HG03135 (cell line): Measurements from ENCODE around the gene FAM13C.

ENCODE experiments used
- ATAC-seq: cut with Tn5 transposase; IDR thresholded peaks from one replicate; pipeline ENCODE4 v1.9.1; 2021; ENCODE audit warnings: mild to moderate bottlenecking, moderate library complexity; ENCODE audit not compliant: unreplicated experiment

FAM13C gene

DNA sequence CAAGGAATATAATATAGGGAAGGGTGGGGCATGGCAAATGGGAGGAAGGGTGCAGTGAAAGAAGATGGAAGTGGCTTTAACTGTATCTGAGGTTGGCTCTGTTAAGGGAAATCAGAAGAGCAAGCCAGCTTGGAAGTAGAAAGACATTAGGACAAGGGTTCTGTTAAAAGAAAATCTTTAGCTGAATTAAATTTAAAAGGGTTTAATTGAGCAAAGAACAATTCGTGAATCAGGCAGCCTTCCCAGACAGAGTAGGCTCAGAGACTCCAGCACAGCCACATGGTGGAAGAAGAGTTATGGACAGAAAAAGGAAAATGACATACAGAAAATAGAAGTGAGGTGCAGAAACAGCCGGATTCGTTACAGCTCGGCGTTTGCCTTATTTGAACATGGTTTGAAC is 42.0 kb downstream of the FAM13C start:
- no peak for ATAC-seq

DNA sequence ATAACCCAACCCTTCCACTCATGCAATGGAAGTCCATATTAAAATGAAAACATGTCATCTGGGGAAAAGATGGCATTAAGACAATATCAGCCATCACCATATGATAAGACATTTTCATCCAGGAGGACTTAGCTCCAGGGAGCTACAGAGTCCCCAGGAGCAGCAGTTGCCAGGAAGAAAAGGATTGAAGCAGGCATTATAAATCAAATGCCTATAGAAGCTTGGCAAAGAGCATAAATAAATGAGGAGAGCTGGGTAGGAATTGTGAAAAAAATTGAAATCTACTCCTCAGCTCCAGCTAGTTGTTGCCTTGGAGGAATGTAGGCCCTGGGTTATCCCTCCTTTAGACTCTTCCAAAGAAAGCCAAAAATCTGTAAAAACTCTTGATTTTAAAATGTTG is 42.5 kb downstream of the FAM13C start:
- ATAC-seq, result no peak

DNA sequence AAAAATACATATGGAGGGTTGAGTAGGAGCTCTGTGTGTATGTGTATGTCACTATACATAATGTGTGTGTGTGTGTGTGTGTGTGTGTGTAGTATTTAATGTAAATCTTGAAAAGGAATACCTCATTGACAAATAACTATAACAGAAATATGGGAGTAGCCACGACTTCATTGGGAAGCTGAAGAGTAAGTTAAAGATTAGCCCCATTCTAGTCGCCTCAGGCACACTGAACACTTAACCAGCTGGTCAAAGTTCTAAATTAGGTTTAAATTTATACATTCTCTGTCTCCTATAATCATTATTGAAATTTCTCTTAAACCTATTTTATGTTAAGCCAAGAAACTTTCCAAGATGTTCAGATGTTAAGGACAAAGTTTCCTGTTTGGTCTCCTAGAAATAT is 45.3 kb downstream of the FAM13C start:
- ATAC-seq, result no peak

DNA sequence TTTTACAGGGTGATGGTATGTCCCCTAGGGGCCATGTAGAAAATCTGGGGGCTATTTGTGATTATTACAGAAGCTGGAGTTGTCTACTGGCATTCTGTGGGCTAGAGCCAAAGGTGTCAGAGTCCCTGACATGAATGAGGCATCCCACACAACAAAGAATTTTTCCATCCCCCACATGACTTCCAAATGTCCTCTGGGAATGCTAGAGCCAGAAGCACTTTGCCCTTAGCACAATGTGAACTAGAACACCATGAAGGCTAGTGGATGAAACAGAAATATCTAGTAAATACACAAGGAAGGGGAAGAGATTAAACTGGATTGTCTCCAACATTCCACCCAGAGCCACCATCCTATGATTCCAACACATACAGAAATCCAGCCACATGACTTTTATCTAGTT is 46.9 kb downstream of the FAM13C start:
- no peak for ATAC-seq

DNA sequence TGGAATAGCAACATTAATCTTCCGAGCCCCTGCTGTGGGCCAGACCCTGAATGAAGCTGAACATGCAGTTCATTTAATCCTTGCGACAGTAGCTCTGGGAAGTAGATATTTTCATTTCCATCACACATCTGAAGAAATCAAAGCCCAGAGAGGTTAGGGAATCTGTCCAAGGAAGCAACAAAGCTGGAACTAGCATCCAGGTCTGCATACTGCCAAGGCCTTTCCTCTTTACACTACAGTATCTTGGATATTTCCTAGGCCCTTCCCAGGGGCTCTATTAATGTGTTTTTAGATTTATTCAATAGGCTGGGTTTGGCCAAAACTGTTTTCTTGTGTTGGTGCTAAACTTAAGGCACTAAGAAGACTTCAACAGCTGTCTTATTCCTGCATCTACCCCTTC is 48.1 kb downstream of the FAM13C start:
- no peak for ATAC-seq

DNA sequence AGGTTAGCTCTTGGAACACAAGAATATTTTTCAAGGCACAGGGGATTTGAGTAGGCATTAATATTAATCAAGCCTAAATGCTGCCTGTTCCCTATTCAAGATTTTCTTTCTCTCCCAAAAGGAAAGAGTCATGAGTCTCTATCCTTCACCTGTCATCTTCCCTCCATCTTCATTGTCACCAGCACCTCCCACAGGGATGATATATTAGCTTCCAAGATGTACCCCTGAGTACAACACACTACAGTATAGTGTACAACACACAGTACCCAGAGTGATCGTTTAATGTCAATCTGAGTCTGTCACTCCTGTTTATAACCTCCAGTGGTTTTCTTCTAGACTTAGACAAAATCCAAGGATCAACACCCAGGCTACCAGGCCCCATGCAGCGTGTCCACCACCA is 50.1 kb downstream of the FAM13C start:
- no peak for ATAC-seq

DNA sequence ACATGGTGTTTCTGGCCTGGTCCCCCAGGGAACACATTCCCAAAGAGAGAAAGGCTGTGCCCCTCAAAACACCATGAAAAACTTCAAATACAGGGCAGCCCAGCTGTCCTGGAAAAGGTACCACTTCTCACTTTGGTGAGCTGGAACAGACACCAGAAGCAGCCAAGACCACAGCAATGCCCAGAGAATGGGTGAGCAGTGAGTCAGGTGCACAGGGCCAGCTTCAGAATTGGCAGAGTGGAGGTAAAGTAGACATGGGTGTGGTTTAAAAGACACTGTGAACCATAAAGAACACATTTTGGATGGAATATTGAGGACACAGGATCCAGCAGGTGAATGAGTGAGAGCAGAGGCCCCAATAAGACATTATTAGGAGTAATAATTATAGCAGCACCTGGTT is 51.3 kb downstream of the FAM13C start:
- ATAC-seq, result no peak

DNA sequence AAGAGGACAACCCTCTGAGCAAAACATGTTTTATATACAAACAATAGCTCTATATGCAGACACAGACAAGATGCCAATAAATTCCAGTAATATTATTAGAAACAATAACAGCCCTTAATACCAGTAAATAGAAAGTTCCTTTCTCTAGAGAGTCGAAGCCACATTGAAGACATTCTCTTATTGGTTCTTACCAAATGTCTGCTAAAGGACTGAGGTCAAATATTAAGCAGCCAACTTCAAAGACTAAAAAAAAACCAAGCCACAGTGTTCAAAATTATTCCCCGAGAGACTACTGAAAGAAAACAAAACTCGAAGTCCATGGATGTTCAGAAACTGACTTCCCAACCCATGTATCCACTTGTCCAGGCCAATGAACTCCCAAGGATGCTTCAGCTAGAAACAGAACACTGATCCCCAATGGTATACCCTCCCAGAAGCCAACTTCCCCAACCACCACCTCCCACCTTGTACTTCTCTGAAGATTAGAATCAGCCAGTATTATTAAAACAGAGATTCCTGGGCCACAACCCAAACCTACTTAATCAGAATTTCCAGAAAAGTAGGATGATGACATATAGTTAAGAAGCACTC is 51.9 kb downstream of the FAM13C start:
- ATAC-seq, result no peak

DNA sequence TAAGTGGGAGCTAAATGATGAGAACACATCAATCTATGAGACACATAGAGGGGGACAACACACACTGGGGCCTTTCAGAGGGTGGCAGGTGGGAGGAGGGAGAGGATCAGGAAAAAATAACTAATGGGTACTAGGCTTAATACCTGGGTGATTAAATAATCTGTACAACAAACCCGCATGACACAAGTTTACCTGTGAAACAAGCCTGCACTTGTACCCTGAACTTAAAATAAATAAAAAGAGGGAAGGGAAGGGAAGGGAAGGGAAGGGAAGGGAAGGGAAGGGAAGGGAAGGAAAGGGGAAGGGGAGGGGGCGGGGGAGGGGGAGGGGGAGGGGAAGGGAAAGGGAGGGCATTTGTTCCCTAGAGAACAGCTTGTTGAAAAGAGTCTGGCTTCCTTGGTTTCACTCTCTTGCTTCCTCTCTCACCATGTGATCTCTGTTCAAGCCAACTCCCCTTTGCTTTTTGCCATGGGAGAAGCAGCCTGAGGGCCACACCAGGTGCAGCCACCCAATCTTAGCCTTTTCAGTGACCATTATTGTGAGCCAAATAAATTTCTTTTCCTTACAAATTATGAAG is 57.7 kb downstream of the FAM13C start:
- ATAC-seq, result no peak

DNA sequence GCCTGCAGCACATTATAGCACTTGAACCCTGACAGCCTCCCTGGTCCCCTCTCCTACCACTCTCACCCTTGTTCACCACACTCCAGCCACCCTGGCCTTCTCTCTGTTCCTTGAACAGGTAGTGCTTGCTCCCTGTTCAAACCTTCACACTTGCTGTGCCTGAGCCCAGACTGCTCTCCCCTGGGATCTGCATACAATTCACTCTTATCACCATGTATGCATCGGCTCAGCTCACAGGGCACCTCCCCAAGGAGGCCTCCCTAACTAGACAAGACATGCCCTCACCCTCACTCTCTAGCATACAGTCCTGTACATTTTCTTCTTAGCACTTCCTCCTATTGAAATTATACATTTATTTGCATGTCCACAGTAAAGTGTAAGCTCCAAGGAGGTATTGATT is 59.3 kb downstream of the FAM13C start:
- no peak for ATAC-seq

DNA sequence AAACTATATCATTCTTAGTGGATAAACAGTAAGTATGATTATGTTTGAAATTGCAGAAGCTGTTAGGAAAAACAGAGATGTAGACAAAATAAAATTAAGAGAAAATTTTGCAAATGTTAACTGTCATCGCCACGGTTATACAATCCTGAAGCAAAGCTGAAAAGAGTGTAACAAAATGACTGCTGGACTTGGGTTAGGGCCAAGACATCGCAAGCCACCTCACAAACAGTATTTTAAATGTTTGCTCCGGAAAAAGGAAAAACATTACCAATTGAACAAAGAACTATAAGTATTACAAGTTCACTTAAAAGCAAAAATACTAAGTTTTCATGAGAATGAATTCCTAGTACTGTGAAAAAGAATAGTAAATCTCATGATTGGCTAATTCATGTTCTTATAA is 60.0 kb downstream of the FAM13C start:
- no peak for ATAC-seq

DNA sequence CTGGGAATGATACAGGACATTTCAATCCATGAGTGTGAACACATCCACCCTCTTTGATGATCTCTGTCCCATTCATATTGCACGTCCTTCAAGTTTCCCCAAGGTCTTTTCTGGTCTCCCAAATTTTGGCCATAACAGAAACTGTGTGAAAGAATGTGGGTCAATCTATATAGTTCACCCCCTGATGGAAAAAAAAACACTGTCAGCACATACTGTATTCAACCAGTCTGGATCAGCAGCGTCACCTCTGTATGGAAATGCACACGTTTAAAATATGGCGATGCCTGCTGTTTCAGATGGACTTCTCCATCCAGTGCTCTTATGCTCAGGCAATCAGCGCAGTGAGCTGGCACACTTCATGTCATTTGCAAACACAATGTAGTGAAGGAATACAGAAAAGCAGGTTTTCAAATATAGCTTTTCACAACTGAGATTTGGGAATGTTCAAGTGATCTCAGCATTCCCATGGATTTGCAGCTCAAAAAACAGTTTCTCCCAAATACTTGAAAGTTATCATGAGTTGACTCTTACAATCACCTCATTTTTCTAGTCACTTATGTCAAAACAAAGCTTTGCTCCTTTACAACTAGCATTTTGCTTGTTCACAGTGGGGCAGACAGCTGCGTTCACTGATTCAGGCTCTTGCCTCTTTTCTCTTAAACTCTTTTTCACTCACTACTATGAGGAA is 61.1 kb downstream of the FAM13C start:
- ATAC-seq, result no peak

DNA sequence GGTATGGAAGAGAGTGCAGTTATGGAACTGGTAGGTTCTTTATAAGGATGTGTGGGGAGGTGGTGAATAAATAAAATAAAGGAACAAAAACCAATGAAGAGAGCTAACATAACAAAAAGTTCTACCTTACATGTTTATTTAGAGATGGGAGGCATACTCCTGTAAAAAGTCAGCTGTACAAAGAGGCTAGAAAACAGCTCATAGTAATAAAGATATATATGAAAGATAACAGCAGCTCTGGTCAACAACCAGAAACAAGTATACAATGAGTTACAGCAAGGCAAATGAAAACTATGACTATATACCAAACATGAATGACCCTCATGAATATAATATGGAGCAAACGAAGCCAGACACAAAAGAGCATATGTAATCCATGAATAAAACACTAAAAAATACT is 62.0 kb downstream of the FAM13C start:
- ATAC-seq, result no peak

DNA sequence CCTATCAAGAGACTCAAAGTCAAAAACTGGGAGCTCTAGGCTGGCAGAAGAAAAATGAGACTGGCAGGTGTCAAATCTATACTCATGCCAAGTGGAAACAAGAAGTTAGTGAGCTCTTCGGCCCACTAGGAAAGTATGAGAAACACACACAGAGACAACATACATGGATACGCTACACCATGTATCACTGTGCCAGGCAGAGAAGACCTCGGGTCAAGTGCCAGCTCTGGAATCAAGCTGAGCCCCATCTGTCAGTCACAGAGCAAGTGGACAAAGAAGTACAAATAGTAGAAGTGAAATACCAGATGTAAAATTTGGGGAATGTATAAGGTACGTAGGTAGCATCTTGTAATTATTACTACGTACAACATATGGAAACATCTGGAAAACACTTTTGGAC is 62.4 kb downstream of the FAM13C start:
- no peak for ATAC-seq

DNA sequence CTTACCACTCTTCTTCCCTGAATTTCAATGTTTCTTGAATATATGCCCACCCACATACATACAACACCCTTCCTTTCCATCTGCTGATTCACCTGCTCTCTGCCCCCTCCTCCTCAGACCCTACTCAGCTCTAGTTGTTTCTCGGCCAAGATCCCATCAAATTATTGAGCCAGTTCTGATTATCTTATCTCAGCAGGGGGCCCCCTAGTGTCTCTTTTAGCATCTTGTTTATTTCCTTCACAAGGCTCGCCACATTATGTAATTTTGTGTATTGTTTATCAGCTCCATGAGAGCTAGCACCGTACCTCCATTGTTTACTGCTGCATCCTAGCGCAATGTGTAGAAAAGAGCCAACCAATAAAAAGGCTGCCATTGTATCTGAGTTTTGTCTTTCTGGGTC is 71.9 kb downstream of the FAM13C start:
- ATAC-seq, result no peak

DNA sequence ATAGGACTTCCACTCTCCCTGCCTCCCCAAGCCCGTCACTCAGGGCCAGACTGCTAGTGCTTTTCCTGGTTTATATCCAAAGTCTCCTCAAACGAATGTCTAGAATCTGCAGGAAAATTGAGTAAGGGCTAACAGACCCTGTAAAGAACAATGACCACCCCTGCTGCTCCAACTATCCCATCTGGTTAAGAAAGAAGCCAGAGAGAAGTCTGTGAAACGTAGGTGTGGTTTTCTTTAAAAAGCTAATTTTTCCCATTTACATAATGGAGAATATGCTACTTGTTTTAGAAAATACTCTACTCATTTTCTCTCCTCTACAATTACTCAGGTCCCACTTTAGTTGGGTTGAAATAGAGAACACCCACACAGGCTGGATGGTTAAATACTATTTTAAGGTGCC is 72.5 kb downstream of the FAM13C start:
- no peak for ATAC-seq

DNA sequence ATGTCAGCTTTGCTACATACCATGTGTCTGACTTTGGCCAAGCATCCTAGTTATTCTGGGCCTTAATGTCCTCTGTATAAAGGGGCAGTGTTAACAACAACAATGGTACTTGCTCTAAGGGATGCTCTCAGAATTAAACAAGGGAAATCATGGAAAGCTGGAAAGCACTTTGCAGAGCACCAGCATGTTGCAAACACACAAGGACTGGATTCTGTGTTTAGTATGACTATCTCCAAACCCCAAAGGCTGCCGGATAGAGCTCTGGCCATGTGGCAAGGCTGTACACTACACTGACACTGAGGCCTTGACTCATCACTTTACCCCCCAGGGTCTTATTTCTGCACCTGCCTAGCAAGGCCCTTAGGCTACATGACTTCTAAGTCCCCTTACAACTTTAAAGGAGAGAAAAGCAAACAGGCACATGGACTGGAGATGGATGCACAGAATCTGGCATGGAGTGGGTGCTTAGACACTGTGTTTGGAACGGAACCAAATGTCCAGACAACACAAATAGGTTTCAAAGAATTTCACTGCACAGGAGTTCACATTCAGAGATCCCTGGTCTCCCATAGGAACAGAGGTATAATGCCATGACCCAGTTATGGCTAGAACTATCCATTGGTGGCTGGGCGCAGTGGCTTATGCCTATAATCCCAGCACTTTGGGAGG is 74.6 kb downstream of the FAM13C start:
- no peak for ATAC-seq

DNA sequence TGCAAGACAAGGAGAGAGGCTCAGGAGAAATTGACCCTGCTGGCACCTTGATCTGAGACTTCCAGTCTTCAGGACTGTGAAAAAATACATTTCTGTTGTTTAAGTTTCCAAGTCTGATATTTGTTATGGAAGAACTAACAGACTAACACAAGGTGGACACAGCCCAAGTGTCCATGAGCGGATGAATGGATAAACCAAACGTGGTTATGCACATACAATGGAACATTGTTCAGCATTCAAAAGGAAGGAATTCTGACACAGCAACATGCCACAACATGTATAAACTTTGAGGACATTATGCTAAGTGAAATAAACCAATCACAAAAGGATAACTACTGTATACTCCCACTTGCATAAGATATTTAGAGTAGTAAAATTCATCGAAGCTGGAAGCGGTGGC is 76.5 kb downstream of the FAM13C start:
- no peak for ATAC-seq

DNA sequence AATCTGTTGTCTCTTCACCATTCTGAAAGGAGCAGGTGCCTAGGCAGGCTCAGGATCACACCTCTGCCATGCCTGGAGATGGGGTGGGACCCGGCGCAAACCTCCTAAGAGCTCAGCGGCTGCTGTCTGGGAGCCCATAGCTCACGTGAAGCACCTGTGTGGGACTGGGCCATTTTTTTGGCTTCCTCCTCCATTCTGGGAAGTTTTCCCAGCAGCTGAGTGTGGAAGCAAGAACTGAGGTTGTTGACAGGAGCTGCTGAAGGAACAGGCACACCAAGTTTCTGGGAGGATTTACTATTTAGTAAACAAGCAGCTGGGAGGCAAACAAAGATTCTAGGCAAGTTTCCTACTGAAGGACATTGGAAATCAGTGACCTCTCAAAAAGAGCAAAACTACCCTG is 77.3 kb downstream of the FAM13C start:
- ATAC-seq, result no peak

DNA sequence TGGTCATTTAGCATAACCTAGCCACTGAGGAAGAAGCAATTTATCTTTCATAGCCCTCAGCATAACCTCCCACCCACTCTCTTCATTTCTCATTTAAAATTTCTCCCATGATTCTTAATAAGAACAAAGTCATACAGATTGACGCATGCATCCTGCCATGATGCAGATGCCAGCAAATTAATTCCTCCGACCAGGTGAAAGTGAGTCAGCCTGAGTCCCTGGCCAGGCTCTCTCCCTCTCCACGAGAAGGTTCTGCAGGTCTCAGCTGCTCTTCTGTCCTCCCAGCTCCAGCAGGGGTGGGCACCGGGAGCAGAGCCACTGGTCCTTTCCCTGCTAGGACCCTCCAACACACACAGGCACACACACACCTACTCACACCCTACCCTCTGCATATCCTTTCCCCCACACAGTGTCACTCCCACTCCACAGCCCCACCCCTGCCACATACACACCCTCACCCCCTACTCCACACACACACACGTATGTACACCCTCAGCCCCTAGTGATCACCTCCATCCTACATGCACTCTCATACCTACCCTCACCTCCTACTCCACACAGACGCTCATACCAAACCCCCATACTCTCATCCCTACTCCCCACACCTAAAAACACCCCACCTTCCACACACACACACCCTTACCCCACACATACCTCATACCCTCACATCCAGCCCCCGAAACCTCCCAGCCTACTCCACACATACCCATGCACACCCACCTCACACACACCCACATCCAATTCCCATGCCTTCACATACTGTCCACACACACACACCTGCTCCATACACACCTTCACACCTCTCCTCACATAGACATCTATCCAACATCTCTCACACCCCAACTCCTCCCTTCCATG is 78.0 kb downstream of the FAM13C start:
- no peak for ATAC-seq

DNA sequence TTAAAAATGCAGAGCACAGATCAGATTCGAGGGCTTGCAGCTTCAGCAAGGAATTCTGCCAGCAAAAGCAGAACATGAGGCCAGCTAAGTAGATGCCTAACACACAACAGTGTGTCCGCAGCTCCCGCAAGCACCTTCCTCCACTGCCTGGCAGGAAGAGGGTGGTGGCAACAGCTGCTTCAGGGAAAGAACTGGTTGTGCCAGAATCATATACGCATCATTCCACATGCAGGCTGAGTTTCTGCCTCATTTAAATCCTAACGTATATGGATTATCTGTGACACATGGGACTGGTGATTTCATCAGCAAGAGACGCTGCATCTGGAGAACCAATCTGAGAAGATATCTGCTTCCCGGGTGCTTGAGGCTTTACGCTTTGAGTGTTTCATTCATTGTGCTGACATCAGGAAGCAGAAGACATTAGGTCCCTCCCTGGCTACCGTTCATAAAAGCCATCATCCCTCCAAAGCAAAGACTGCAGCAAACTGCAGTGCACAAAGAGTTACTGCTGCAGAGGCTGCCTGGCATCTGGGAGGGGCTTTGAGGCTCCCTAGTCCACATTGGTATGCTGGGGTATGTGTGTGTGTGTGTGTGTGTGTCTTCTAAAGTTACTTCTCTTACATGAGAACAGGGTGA is 78.8 kb downstream of the FAM13C start:
- ATAC-seq, result no peak
